G401.6 (cell line): Measurements from ENCODE around the gene DNM2.

Source experiments
- FAIRE-seq: peaks from 2 replicates; lab custom pipeline; 2012; peaks lifted over from hg19 to GRCh38; lab: Jason Lieb, UNC

DNM2 gene

DNA sequence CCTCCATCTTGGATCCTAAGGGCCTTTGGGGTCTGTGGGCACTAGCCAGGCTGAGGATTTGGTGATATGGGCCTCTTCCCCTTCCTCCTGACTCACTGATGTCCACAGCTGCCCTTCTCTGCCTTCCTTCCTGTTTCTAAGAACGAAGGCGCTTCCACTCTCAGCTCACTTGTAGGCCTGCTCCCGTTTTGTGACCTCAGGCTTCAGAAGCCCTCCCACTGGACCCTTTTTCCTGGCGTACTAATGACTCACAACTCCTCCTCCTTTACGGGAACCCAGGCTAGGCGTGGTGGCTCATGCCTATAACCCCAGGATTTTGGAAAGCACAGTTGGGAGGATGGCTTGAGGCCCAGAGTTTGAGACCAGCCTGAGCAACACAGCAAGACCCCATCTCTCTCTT is 62.5 kb downstream of the DNM2 start:
- FAIRE-seq, result no peak

GRCh38 chr19:10782795-10783194 is 64.9 kb downstream of the DNM2 start:
- no peak for FAIRE-seq

DNA sequence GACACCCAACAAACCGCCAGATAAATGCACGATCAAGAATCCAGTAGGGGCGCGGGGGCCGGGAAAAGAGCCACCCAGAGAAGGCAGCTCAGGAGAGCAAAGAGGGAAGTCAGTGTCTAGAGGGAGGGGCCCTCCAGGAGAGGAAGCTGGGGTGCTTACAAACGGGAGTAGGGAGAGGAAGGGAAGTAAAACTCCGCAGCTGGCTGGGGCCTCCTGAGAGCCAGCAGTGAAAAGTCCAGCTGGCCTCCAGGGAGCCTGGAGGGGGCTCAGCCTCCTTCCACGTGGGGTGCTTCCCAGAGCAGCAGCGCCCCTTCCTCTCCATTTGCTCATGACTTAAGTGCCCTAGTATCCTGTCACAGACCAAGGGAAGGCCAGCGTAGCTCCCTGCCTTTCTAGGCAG is 66.4 kb downstream of the DNM2 start:
- no peak for FAIRE-seq

GRCh38 chr19:10788146-10788545 is 70.3 kb downstream of the DNM2 start:
- no peak for FAIRE-seq

GRCh38 chr19:10789866-10790265 is 72.0 kb downstream of the DNM2 start:
- FAIRE-seq, result no peak

DNA sequence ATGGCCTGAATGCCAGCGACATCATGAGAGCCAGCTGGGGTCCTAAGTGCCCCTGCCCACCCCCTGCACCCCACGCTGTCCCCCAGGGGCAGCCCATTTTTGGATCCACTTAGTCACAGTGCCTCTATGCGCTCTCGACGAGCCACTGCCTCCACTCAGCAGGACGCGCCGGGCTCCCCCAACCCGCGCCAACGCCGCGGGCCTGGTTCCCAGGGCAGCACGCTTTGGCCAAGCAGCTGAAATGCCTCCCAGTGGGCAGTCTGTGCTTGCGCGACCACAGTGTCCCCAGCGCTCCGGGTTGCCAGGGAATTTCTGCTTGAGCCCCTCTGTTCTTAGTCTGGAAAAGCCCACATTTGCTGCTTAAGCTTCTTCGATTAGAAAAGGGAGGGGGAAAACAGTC is 78.8 kb downstream of the DNM2 start:
- FAIRE-seq, result no peak

DNA sequence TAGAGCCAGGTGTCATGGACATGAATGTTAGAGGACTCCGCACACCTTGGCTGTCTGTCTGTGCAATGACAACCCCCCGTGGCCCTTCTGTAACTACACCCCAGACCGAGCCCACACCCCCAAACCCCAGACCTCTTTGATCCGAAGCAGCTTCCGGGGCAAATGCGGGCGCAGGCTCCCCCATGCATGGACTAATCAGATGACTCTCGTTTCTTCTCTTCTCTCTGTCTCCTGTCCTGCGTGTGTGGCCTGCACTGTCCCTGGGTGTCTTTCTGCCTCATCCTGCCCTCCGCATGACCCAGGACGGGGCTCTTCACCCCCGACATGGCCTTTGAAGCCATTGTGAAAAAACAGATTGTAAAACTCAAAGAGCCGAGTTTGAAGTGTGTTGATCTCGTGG is 79.2 kb downstream of the DNM2 start:
- FAIRE-seq, result no peak

GRCh38 chr19:10797541-10798256 is 79.8 kb downstream of the DNM2 start:
- no peak for FAIRE-seq

GRCh38 chr19:10800488-10800887 is 82.6 kb downstream of the DNM2 start:
- FAIRE-seq, result no peak

- no peak for FAIRE-seq
Measured at GRCh38 chr19:10802479-10802878, 84.6 kb downstream of the DNM2 start.

DNA sequence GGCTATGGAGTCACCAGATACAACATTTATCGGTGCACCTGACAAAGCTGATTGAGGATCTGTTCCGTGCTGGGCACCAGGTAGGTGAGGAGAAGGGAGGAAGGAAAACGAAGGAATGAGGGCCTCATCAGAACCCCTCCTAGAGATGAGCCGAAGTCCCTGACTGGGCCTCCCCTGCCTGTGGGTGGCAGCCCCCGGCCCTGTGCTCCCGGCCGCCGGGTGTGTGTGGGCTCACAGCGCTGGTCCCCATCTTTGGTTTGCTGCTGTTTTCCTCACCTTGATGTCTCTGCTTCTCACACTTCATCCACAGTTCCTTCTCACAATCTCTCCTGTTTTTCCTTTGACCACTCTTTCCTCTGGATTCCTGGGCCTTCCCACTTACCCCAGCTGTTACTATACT is 85.4 kb downstream of the DNM2 start:
- no peak for FAIRE-seq

- FAIRE-seq, result no peak
Measured at GRCh38 chr19:10805065-10805757, 87.3 kb downstream of the DNM2 start.

- no peak for FAIRE-seq
Measured at GRCh38 chr19:10805758-10806247, 87.9 kb downstream of the DNM2 start.

- FAIRE-seq, result no peak
Measured at GRCh38 chr19:10808937-10809649, 91.2 kb downstream of the DNM2 start.

DNA sequence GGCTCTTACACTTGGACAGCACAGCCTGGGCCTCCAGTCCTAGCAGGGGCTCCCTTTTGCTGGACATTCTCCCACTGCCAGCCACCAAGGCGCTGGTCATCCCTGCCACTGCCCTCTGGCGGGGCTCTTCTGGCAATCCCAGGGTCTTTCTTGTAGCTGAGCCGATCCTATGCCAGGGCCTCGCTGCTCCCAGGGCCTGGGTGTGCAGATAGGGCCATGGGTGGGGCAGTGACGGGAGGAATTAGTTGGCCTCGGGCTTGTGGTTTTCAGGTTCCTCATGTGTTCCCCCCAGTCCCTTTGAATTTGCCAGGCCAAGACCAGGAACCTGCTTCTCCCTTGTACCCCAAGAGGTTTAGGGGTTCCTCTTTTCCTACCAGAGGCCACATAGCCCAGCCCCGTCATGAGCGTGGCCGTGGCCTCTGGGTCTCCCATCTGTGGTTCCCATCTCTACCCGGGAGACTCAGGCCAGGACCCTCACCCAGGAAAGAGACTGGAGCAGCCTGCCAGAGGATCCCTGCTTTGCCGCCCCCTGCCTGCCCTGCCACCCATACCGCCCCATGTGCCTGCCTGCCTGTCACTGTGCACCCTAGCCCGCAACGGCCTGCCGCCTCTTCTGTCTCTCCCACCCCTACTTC is 91.9 kb downstream of the DNM2 start:
- no peak for FAIRE-seq

GRCh38 chr19:10811391-10812111 is 93.7 kb downstream of the DNM2 start:
- FAIRE-seq, result no peak

- no peak for FAIRE-seq
Measured at GRCh38 chr19:10812196-10812595, 94.3 kb downstream of the DNM2 start.

GRCh38 chr19:10812902-10813404 is 95.1 kb downstream of the DNM2 start:
- FAIRE-seq, result no peak

- no peak for FAIRE-seq
Measured at GRCh38 chr19:10815007-10815536, 97.2 kb downstream of the DNM2 start.

DNA sequence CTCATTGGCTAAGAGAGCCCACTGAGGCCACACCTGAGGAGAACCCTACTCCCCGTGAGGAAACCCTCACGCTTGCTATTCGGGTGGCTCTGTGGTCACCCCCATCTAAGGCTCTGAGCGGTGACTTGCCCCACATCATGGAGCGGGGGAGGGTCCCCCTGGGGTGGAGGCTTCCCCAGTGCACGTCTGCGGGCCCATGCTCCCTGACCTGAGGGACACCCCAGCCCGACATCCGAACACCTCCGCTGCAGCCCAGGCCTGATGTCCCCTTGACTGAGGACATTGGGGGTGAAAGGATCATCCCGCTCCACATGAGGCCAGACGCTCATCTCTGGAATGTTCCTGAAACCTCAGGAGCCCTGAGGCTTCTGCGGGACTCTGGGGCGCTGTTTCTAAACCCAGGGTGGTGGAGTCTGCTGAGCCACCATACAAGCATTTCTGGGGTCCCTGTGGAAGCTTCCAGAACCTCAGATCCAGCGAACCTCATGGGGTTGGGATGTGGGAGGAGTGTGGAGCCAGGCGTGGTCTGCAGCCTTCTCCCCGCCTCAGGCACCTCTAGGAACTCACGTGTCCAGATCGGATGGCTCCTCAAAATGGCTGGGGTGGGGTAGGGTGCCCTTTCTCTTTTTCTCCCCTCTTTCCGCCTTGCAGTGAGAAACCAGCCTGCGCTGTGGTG is 98.2 kb downstream of the DNM2 start:
- FAIRE-seq, result no peak

DNA sequence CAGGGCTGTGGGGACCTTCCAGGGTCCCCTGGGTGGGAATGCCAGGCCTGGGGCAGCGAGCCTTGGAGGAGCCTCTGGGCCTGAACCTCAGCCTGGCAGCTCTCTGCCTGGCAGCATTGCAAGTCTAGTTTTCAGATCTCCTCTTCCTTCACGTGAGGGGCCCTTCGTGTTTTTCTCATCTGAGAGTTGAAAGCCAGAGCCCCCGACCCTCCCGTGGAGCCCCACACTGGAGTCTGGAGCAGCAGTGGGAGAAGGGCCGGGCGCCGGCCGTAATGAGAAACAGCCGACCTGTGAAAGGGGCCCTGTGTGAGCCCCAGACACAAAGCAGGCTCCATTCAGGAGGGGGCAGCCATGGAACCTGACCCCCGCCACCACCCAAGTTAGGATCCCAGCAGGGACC is 98.8 kb downstream of the DNM2 start:
- no peak for FAIRE-seq
